Kasumi-1 (cell line): ENCODE data around the gene SLC17A8.

Experiments used
- DNase-seq, 2 experiments: peaks; one replicate each; lab custom pipeline; 2025; lab: John Stamatoyannopoulos, UW

Gene SLC17A8

DNA sequence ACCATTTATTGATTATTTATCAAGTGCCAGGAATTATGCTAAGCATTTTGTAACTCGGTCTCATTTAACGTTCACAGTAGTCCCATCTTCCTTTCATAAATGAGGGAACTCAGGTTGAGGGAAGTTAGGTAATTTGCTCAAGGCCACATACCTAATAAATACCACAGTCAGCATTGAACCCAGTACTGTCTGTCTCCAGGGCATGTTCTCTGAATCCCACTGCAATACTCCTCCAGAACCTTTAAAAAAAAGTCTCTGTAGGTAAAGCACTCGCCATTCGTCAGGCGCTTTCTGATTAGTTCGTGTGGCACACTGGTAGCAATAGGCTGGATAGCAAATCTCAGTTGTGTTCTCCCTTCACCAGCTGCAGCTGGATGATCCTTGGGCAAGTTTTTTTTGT lies 14.3 kb downstream of the SLC17A8 start:
- DNase-seq: no peak

DNA sequence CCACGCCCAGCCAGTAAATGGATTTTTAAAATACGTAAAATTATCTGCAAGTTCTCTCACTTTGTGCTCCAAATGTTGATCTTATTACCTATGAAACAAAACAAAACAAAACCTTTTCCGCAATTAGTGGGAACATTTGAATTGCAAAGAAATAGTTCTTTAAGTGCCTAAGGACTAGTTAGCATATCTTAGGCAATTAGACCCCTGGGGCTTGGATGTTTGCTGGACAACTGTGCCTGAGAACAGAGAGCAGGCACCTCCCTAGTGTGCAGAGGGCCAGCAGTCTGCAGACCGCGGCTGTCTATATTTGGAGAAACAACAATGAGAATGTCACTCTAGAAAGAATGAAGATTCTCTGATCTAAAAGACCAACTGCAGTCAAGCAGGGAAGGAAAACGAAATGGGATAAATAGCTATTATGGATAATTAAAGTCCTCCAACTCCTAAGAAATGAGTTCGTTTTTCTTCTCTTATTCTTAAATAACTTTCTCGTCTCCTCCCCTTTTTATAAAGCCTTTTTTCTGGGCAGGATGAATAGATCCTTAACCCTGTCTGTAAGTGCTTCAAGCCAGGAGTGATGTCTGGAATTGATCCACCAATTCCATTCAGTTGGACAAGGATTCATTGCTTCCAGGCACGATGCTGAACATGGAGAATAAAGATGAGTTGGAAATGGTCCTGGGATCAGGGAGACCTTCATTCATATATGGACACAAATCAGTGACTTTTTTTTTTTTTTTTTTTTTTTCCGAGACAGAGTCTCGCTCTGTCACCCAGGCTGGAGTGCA lies 16.2 kb downstream of the SLC17A8 start:
- no peak for DNase-seq

DNA sequence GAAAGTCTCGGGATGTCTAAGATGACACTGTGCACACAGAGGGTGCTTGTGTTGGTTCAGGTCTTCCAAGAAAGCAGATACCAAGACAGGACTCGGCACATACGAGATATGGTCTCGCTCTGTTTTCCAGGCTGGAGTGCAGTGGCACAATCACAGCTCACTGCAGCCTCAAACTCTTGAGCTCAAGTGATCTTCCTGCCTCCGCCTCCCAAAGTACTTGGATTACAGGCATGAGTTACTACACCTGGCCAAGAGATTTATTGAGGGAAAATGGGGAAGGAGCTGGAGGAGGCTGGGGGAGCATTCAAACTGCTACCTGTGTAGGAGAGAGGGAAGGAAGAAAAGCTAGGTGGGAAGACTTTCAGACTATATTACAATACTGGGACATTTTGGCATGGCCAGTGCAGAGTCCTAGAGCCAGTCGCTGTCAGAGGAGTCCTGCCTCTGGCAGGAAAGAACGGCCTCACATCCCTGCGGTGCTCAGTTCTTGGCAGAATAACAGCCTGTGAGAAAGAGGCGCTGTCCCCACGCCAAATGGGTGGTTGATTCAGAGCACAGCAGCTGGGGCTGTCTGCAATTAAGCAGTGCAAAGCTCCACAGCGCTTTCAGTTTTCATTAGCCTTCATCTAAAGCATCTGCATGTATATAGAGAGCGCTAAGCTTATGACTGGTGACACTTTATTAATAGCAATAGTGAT lies 18.3 kb downstream of the SLC17A8 start:
- no peak for DNase-seq

DNA sequence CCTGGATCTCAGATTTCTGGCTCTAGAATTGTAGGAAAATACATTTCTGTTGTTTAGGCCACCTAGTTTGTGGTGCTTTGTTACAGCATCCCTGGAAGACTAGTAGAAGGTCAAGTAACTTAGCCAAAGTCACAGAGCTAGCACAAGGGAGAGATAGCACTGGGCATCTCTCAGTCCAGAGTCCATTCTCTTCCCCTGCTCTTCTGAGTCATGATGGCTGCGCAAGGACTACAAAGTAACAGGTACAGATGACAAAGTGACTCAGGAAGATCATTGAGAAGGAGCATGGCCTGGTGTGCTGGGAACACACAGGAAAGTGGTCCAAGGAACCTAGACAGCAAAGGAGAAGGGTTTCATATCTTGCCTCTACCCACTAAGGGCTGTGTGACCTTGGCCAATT lies 19.3 kb downstream of the SLC17A8 start:
- no peak for DNase-seq

DNA sequence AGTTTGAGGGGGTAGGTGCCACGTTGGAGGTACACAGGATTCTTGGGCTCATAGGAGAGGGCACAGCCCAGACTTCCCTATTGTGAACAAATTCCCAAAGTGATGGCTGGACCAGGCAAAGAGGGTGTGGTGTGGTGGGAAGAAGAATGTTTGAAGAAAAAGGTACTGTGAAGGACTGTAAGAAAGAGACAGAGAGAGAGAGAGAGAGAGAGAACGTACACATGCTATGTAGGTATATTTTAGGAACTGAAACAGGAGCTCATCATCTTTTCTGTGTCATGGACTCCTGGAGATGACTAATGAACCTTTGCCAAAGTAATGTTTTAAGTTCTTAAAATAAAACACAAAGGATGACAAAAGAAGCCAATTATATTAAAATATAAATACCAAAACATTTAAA lies 24.5 kb downstream of the SLC17A8 start:
- DNase-seq: no peak

DNA sequence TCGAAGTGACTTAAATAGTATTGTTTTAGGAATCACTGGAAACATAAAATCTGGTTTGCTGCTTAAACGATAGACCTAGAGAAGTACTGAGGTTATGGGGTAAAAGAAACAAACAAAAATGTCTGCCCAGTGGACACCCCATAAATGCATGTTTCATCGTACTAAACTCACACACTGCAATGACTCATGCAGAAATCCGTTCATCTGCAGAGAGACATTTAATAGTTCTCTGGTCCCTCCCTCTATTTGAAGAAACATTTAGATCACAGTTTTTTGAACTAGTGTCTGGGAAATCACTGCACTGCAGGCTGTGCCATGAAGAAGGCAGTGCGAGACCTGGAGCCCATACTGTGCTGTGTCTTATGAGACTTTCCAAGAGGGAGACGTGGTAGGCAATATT lies 25.5 kb downstream of the SLC17A8 start:
- DNase-seq: no peak

DNA sequence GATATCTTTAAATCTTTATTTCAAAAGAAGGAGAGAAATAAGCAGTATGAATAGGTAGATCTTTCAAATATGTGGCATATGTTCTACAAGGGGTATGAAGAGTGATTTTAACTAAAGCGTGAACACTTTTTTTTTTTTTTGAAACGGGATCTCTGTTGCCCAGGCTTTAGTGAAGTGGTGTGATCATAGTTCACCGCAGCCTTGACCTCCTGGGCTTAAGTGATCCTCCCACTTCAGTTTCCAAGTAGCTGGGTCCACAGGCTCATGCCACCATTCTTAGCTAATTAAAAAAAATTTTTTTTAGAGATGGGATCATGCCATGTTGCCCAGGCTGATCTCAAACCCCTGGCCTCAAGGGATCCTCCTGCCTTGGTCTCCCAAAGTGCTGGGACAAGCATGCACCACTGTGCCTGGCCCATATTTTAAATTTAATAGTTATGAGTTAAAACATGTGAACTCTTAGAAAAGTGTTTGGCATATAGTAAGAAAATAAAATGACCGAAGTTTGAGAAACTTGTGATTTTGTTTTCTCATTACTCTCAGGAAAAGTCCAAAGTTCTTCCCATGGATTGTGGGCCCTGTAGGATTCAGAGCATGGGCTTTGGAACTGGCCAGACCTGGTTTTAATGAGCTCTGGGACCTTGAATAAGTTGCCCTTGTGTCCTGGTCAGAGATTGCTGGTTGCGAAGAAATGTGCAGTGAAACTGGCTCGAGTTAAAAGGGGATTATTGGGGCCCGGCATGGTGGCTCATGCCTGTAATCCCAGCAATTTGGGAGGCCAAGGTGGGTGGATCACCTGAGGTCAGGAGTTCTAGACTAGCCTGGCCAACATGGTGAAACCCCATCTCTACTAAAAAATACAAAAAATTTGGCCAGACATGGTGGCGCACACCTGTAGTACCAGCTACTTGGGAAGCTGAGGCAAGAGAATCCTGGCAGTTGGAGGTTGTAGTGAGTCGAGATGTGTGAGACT lies 27.0 kb downstream of the SLC17A8 start:
- no peak for DNase-seq

DNA sequence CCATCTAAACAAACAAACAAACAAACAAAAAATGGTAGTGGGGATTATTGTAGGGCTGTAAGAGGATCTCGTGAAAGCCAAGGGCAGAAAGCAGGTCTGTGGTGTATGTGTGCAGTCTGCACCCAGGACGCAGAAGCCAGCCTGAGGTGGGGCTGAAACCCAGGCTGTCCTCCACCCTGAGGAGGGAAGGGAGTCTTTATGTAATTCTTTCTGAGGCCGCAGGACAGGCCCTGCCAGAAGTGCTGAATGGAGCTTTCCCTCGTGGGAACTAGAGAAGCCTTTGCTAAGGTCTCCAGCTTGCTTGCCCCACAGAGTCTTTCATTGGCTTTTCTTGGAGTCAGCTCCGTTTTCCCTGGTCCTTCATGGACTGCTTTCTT lies 27.7 kb downstream of the SLC17A8 start:
- no peak for DNase-seq

DNA sequence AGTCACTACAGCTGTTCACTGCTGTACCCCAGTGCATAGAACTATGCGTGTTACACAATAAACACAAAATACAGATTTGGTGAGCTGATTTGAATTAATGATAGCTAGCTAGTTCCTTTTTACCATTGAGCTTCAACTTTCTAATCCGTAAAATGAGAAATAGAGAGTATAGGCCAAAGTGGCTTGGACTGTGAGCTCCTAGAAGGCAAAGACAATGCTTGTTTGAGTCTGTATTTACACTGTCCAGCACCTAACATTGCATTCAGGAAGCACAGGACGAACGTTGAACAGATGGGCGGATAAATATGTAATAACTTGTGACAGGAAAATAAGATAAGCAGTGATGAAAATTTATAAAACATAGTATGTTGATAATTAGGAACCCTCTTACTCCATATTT lies 31.5 kb downstream of the SLC17A8 start:
- no peak for DNase-seq

DNA sequence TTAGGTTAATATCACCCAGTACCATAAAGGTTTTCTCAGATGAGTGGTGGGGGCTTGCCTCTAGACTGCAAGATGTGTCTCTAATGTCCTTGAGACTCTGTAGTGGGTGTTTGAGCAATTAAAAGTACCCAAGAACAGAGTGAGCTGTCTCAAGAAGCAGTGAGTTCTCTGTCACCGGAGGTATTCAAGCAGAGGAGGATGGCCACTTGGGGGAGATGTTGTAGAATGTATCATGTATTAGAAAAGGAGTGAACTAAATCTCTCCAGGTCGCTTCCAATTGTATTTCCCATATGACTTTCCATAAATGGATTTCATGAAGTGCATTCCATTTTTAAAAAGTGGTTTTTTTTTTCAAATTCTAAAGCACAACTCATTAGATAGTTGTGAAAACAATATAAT lies 35.0 kb downstream of the SLC17A8 start:
- DNase-seq: no peak

DNA sequence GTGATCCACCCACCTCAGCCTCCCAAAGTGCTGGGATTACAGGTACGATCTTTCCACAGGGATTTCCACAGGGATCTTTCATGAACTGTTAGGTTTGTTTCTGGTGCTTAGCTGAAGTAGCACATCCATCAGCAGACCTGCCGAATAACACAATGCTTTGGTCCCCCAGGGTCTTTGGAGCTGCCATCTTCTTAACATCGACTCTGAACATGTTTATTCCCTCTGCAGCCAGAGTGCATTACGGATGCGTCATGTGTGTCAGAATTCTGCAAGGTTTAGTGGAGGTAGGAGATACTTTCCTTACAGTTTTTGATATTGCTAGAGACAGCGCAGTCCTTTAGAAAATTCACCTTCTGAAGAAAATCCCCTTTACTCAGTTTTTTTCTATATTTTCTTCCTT lies 36.3 kb downstream of the SLC17A8 start:
- DNase-seq: no peak

DNA sequence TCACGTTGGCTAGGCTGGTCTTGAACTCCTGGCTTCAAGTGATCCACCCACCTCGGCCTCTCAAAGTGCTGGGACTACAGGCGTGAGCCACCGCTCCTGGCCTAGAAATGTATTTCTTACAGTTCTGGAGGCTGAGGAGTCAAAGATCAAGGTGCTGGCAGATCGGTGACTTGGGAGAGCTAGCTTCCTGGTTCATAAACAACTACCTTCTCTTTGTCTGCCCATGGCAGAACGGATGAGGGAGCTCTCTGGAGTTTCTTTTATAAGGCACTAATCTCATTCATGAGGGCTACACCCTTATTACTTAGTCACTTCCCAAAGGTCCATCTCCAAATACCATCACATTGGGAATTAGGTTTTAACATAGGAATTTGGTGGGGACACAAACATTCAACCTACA lies 38.9 kb downstream of the SLC17A8 start:
- no peak for DNase-seq

DNA sequence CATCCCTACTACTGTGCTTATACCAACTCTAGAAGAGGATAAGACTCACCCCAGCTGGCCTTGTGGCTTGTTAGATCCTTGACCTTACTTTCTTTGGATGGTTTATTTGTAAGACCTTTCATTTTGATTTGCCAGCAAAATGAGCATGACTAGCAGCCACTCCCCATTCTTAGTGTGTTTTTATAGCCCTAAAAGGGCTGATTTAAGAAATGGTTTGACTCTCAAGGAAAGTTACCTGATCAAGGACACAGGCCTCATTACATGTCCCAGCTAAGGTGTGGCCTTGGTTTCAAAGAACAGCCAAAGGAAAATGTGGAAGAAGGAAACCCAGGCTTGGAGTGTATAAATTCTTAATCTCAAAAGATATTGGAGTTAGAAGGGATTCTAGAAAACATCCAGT lies 41.4 kb downstream of the SLC17A8 start:
- DNase-seq: no peak

DNA sequence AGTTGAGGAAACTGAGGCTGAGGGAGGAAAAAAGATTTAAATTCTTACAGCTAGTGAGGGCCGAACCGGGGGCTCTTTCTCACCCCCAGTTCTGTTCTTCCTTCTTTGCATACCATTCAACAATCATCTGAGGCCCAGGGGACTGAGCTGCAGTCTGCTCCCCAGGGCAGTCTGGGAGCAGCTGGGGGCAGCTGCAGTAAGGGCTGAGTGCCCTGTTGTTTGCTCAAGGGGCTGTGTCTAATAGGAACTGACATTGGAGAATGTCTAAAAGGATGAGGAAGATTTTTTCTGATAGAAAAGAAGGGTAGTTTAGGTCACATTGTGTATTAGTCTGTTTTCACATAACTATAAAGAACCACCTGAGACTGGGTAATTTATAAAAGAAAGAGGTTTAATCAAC lies 42.2 kb downstream of the SLC17A8 start:
- no peak for DNase-seq

DNA sequence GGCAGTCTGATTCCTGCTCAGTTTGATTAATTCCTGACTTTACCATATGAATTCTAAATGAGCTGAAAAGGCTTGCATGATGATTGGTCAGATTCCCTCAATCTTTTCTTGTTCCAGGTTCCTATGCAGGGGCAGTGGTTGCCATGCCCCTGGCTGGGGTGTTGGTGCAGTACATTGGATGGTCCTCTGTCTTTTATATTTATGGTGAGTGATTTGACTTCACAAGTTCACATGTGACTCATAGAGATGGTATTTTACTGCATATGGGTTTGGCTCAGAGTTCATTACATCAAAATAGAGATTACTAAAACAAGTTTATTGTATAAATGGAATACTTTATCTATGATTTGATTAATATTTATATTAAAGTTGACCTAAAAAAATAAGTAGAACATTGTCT lies 44.8 kb downstream of the SLC17A8 start:
- DNase-seq: no peak

DNA sequence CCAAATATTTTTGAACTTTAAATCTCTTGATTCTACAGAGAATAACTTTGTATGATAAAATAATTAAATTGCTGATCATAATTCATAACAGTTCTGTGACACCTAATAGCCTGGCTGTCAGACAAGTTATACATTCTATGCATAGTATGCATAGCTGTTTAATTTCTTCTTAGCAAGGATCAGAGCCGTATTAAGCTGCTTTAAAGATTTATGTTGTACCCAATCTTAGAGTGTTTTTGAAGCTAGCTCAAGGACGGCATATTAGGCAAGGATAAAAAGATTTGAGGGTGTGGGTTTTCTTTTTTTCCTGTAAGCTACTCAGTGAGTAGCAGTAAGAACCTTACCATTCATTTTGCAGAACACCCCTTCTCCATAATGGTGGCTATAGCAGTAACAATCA lies 45.9 kb downstream of the SLC17A8 start:
- DNase-seq: no peak

DNA sequence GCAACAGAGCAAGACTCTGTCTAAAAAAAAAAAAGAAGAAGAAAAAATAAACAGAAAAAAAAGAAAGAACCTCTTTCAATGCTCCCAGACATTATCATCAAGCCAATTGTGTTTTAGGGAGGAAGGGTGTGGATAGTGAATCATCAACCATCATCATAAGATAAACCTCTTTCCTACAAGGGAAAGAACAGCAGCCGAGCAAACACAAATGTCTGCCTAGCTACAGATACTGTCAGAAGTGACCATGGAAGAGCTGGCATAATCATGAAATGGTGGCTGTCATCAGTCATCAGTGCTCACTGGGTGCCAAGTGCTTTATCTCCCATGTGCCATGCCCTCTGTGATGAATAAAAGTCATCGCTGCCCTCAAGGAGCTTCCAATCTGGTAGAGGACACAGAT lies 46.6 kb downstream of the SLC17A8 start:
- DNase-seq: no peak

DNA sequence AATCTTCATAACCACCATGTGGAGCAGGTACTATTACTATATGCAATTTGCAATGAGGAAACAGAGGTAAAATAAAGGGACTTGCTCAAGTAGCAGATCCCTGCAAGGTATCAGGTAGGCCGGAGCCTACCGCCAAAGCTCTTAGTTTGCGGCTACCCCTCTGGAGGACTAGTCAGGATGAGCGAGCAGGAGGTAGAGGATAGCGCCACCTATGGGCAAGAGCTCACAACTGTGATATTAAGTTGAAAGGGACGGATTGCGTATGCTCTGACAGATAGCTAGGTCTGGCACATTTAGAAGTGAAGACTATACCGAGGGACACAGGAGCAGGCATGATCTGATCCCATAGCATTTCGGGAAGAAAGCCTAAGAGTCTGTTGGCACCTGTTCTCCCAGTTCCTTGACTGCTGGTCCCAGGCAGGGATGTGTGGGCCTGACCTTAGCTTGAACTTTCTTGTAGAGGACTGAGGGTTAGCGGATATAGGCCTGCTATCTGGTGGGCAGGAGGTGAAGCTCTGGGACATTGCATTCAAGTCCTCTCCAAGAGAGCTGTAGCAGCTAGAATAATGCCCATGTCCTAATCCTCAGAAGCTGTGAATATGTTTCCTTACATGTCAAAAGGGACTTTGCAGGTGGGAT lies 48.0 kb downstream of the SLC17A8 start:
- peak; percentile 74 to 91 for DNase-seq

DNA sequence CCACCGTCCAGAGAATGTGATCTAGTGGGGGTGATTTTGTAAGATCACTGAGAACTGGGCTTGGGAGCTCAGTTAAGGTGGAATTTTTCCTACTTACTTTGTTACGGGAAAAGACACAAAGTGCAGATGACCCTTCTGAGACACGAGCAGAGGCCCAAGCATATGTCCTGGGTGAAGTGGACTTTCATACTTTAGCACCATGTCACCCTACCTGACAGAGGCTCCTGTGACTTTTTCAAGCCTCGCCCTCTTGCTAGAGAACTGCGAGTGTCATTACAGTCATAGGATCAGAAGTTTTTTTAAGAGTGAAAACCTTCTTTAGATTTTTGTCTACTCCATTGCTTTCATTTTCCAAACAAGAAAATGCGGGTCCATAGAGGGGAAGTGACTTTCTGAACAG lies 56.1 kb downstream of the SLC17A8 start:
- DNase-seq: no peak

DNA sequence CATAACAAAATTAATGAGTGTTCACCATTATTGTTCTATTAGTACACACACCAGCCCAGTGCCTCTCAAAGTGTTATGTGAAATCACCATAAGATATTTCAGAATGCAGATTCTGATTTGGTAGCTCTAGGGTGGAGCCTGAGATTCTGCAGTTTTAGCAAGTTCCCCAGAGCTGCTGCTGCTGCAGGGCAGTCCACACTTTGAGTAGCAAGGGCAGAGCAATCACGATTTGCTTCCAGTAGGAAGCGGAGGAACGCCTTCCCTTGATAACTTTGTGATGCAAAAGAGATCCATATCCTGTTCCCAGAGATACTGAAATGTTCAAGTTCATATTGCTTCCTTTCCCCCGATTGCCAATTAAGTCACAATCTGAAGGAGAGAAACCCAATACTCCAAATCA lies 57.9 kb downstream of the SLC17A8 start:
- DNase-seq: no peak

DNA sequence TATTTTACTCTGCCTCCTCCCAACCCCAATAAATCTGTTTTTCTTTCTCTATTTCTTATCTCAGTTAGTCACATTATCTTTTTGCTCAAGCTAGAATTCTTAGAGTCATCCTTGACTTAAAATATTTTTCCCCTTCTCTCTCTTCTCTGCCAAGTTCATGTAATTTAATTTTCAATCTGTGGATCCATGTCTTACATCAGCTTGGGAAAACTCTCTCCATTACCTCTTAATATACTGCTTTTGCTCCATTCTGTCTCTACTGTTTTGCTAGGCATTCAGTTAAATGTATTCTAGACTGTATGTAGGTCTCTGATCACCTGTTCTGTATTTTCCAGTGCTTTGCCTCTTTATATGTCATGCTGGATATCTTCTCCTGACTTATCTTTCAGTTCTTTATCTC lies 65.8 kb downstream of the SLC17A8 start:
- no peak for DNase-seq

DNA sequence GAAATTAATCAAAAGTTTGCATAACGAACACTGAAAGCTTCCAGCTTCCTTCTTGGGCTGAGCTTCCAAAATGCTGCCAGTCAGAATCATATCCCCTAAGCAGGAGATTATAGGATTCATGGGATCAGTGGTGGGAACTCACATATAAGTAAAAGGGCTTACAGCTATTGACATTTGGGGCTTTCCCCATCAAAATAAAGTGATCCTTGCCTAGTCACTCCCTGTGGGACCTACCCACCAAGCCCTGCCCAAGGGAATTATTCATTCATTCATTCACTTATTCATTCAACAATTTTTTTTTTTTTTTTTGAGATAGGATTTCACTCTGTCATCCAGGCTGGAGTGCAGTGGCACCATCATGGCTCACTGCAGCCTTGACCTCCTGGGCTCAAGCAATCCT lies 69.3 kb downstream of the SLC17A8 start:
- DNase-seq: no peak
